Testis (tissue), 3 donors: ENCODE data around the gene HSD17B2. TPM values are rescaled to one million over a fixed set of nuclear protein-coding genes. Genes with fewer than 3 reads are reported as not detected.
"Not testable (repeated sequence)": the region's sequence is repeated elsewhere in the genome, so short reads cannot be mapped to it uniquely, and the experiment has no call there.

Source experiments
- DNase-seq: peaks from one replicate; pipeline ENCODE4 v3.0.0-alpha.2; 2019
- H3K27ac ChIP-seq, 2 donors: fragments of 200-600 bp; sonication (generic); one replicate each; pipeline ENCODE4 v1.5.1; 2019
- H3K27me3 ChIP-seq: fragments of 200-600 bp; sonication (generic); one replicate; pipeline ENCODE4 v1.5.1; 2019
- H3K36me3 ChIP-seq: fragments of 200-600 bp; sonication (generic); one replicate; pipeline ENCODE4 v1.5.1; 2017; ENCODE audit warnings: low read depth; ENCODE audit errors: missing control alignments
- H3K4me1 ChIP-seq: fragments of 200-600 bp; sonication (generic); one replicate; pipeline ENCODE4 v1.5.1; 2019
- H3K4me3 ChIP-seq, 2 donors: fragments of 200-600 bp; sonication (generic); one replicate each; pipeline ENCODE4 v1.5.1; 2017 to 2019
- H3K9me3 ChIP-seq: fragments of 200-600 bp; sonication (generic); one replicate; pipeline ENCODE4 v1.5.1; 2017
- POLR2A ChIP-seq: fragments of 450-650 bp; IDR thresholded peaks from one replicate; pipeline ENCODE4 v1.6.1; 2017; ENCODE audit warnings: antibody characterized with exemption, mild to moderate bottlenecking, moderate library complexity
- WGBS, 2 donors: methylation state at CpG; one replicate each; pipeline ENCODE4 v1.1.5; 2018; 5-methylcytosine and 5-hydroxymethylcytosine counted together
- intact Hi-C: fragments of 100-400 bp; cut with DNase I; formaldehyde crosslinking; loops from one replicate; pipeline ENCODE4 v1.15.1; 2023; ENCODE audit warnings: low total_unique reads
- polyA plus RNA-seq: library from polyadenylated mRNA; stranded (reverse); fragments of 350-450 nt; fragmentation: Illumina TruSeq; extraction: RNeasy Lipid Tissue Mini Kit (QIAGEN cat#74804); gene quantifications from one replicate; pipeline ENCODE4 v1.2.3, GENCODE V29; 2014; ENCODE audit warnings: low read depth, low replicate concordance; ENCODE audit not compliant: insufficient read depth
- total RNA-seq, 2 donors: library from RNA; depleted of rRNA; stranded (reverse); fragments of >200 nt; gene quantifications; one replicate each; pipeline ENCODE4 v1.2.3, GENCODE V29; 2016
- TF ChIP-seq, protein P1 (sequence below), 3 experiments: fragments of 450-650 bp in 2 of 3; fragments of 200-600 bp in 1 of 3; sonication (generic) in 1 of 3; IDR thresholded peaks; one replicate each; pipeline ENCODE4 v1.5.1; 2016 to 2019; ENCODE audit warnings: antibody characterized with exemption in 3 of 3, mild to moderate bottlenecking in 2 of 3, moderate library complexity in 1 of 3

Gene HSD17B2
- total and polyA plus RNA-seq, 3 donors from 2014 or later, result 0.71 TPM; not detected in 2

DNA sequence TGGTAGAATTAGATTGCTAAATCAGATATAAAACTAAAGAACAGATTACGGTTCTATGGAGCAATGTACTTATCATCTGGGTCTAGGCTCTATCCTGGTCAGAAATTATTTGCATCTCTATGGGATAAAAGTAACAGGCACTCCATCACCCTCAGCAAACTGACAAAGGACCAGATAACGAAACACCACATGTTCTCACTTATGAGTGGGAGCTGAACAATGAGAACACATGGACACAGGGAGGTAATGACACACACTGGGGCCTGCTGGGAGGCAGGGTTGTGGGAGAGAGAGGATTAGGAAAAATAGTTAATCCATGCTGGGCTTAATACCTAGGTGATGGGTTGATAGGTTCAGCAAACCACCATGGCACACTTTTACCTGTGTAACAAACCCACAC, 73.0 kb downstream of the HSD17B2 start:
- H3K4me3 ChIP-seq, result no peak overlapping the region
- H3K27me3 ChIP-seq, result no peaks in the 10 kb centered on the region
- TF ChIP-seq, protein P1, sequence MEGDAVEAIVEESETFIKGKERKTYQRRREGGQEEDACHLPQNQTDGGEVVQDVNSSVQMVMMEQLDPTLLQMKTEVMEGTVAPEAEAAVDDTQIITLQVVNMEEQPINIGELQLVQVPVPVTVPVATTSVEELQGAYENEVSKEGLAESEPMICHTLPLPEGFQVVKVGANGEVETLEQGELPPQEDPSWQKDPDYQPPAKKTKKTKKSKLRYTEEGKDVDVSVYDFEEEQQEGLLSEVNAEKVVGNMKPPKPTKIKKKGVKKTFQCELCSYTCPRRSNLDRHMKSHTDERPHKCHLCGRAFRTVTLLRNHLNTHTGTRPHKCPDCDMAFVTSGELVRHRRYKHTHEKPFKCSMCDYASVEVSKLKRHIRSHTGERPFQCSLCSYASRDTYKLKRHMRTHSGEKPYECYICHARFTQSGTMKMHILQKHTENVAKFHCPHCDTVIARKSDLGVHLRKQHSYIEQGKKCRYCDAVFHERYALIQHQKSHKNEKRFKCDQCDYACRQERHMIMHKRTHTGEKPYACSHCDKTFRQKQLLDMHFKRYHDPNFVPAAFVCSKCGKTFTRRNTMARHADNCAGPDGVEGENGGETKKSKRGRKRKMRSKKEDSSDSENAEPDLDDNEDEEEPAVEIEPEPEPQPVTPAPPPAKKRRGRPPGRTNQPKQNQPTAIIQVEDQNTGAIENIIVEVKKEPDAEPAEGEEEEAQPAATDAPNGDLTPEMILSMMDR (IDR thresholded peaks at IDR 0.05), result no peak
- no peak for TF ChIP-seq POLR2A
- intact Hi-C loops, result no loop called here
- H3K4me1 ChIP-seq, result no peaks in the 10 kb centered on the region
- H3K9me3 ChIP-seq, result no peaks in the 10 kb centered on the region
- H3K27ac ChIP-seq, result no peak overlapping the region
- 58 to 60% methylated on average over 2 of the region's 2 CpGs for WGBS, 2 donors
- DNase-seq, result no peak
- H3K36me3 ChIP-seq, result no peaks in the 10 kb centered on the region

- intact Hi-C loops, result no loop called here
- Histone ChIP-seq H3K27ac (no peak overlapping the region), H3K4me3 (no peak overlapping the region), H3K4me1 (no peaks in the 10 kb centered on the region), H3K36me3 (no peaks in the 10 kb centered on the region), H3K27me3 (no peaks in the 10 kb centered on the region), H3K9me3 (no peaks in the 10 kb centered on the region)
- TF ChIP-seq, protein P1 (IDR thresholded peaks at IDR 0.05), result no peak
- TF ChIP-seq POLR2A, result no peak
- 89 to 91% methylated on average over 6 of the region's 6 CpGs for WGBS, 2 donors
- no peak for DNase-seq
Observed at GRCh38 chr16:82108774-82109173, 73.7 kb downstream of the HSD17B2 start.

DNA sequence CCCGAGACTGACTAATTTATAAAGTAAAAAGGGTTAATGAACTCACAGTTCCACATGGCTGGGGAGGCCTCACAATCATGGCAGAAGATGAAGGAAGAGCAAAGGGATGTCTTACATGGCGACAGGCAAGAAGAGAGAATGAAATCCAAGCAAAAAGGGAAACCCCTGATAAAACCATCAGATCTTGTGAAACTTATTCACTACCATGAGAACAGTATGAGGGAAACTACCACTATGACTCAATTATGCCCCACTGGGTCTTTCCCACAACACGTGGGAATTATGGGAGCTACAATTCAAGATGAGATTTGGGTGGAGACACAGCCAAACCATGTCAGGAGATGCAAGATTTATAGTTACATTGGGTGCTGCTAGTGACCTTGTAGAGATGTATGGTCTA, 74.2 kb downstream of the HSD17B2 start:
- H3K9me3 ChIP-seq, H3K4me1 ChIP-seq, H3K27me3 ChIP-seq, H3K36me3 ChIP-seq, intact Hi-C loops, H3K4me3 ChIP-seq, H3K27ac ChIP-seq, DNase-seq: not testable (repeated sequence)
- WGBS, 2 donors, result 79% methylated on average over 3 of the region's 3 CpGs

DNA sequence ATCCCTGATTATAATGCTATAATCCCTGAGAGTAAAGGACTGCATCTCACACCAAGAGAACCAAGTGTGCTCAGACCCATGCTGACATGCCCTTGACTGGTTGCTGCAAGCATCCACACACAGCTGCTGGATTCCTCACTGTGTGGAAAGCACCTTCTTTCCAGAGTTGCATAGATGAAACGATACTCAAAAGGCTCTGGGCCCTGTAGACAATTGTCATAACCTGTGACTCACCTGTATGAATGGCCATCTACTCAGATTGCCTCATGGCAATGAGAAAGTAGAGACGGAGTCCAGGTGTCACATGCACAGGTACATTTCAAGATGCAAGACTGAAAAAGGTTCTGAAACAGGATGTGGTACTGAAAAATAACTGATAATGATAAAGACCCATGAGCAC, 76.9 kb downstream of the HSD17B2 start:
- no peak for DNase-seq
- intact Hi-C loops, result no loop called here
- H3K9me3 ChIP-seq, result no peaks in the 10 kb centered on the region
- H3K4me3 ChIP-seq, result no peak overlapping the region
- no peaks in the 10 kb centered on the region for H3K4me1 ChIP-seq
- no peak for TF ChIP-seq POLR2A
- TF ChIP-seq, protein P1 (IDR thresholded peaks at IDR 0.05), result no peak
- H3K27me3 ChIP-seq, result no peaks in the 10 kb centered on the region
- 78 to 84% methylated on average over 2 of the region's 2 CpGs for WGBS, 2 donors
- H3K27ac ChIP-seq, result no peak overlapping the region
- H3K36me3 ChIP-seq, result no peaks in the 10 kb centered on the region

DNA sequence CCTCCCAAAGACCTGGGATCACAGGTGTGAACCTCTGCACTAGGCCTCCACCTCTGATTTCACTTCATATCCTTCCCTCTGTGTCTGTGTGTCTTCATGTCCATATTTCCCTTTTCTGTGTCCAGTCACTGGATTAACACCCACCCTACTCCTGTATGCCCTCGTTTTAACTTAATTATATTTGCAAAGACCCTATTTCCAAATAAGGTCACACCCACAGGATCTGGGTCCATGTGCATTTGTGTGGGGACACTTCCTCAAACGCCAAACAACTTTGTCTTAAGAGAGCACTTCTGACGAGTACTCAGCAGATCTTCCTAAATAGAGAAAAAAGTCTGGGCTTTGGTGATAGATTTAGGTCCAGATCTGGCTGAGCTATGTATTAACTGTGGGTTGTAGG, 78.7 kb downstream of the HSD17B2 start:
- no peak overlapping the region for H3K4me3 ChIP-seq
- intact Hi-C loops, result no loop called here
- 66 to 74% methylated on average over 3 of the region's 3 CpGs for WGBS, 2 donors
- H3K9me3 ChIP-seq, result no peaks in the 10 kb centered on the region
- DNase-seq, result no peak
- H3K4me1 ChIP-seq, result no peaks in the 10 kb centered on the region
- no peak overlapping the region for H3K27ac ChIP-seq
- H3K36me3 ChIP-seq, result no peaks in the 10 kb centered on the region
- no peak for TF ChIP-seq POLR2A
- TF ChIP-seq, protein P1 (IDR thresholded peaks at IDR 0.05), result no peak
- H3K27me3 ChIP-seq, result no peaks in the 10 kb centered on the region
